Keratinocyte (primary cell): ENCODE measurements around the gene WDPCP. TPM values are rescaled to one million over a fixed set of nuclear protein-coding genes. Genes with fewer than 3 reads are reported as not detected.

Experiments
- DNase-seq: peaks from one replicate; pipeline ENCODE4 v3.0.0-alpha.2; 2011; ENCODE audit warnings: low read depth, missing footprints, low spot score
- FAIRE-seq: peaks from 2 replicates; lab custom pipeline; 2011; peaks lifted over from hg19 to GRCh38; lab: Jason Lieb, UNC
- H2AFZ ChIP-seq: 2 replicates; pipeline ENCODE4 v1.6.0; 2012; ENCODE audit warnings: low read length, control low read depth, inconsistent platforms; ENCODE audit not compliant: control insufficient read depth
- H3K27ac ChIP-seq: 2 replicates; pipeline ENCODE4 v1.5.1; 2011; ENCODE audit warnings: low read length; ENCODE audit not compliant: control insufficient read depth, insufficient read depth
- H3K27me3 ChIP-seq: 3 replicates; pipeline ENCODE4 v1.6.0; 2011; ENCODE audit warnings: low read length; ENCODE audit not compliant: control insufficient read depth, insufficient read depth; ENCODE audit errors: extremely low read depth
- H3K36me3 ChIP-seq, 2 experiments: 2 replicates in 1 of 2; 3 replicates in 1 of 2; pipeline ENCODE4 v1.5.1; 2011; ENCODE audit warnings: low read length in 2 of 2, mild to moderate bottlenecking in 1 of 2; ENCODE audit not compliant: control insufficient read depth in 2 of 2, insufficient read depth in 2 of 2; ENCODE audit errors: extremely low read depth in 1 of 2
- H3K4me1 ChIP-seq: 3 replicates; pipeline ENCODE4 v1.5.1; 2011; ENCODE audit warnings: low read length; ENCODE audit not compliant: control insufficient read depth, insufficient read depth; ENCODE audit errors: extremely low read depth
- H3K4me2 ChIP-seq: 3 replicates; pipeline ENCODE4 v1.6.0; 2011; ENCODE audit warnings: low read depth, low read length; ENCODE audit not compliant: control insufficient read depth, insufficient read depth; ENCODE audit errors: extremely low read depth
- H3K4me3 ChIP-seq, 3 experiments: fragments of 200-600 bp in 1 of 3; sonication (generic) in 1 of 3; 2 replicates in 2 of 3; 3 replicates in 1 of 3; pipeline ENCODE4 v1.5.1; 2011 to 2016; ENCODE audit warnings: low read length in 3 of 3, mild to moderate bottlenecking in 3 of 3, control low read depth in 2 of 3, inconsistent platforms in 1 of 3, low read depth in 1 of 3, mixed read lengths in 1 of 3, mixed run types in 1 of 3, moderate library complexity in 1 of 3; ENCODE audit not compliant: control insufficient read depth in 2 of 3, insufficient read depth in 2 of 3; ENCODE audit errors: extremely low read depth in 1 of 3
- H3K79me2 ChIP-seq: 2 replicates; pipeline ENCODE4 v1.6.0; 2012; ENCODE audit warnings: low read length; ENCODE audit not compliant: control insufficient read depth, insufficient read depth
- H3K9ac ChIP-seq: 3 replicates; pipeline ENCODE4 v1.6.0; 2011; ENCODE audit warnings: low read length; ENCODE audit not compliant: control insufficient read depth, insufficient read depth; ENCODE audit errors: extremely low read depth
- H3K9me1 ChIP-seq: 3 replicates; pipeline ENCODE4 v1.6.0; 2011; ENCODE audit warnings: low read length; ENCODE audit not compliant: control insufficient read depth, insufficient read depth; ENCODE audit errors: extremely low read depth
- H3K9me3 ChIP-seq: 2 replicates; pipeline ENCODE4 v1.5.1; 2012; ENCODE audit warnings: low read depth, low read length; ENCODE audit not compliant: control insufficient read depth
- H4K20me1 ChIP-seq: 3 replicates; pipeline ENCODE4 v1.6.0; 2011; ENCODE audit warnings: low read length; ENCODE audit not compliant: control insufficient read depth, insufficient read depth; ENCODE audit errors: extremely low read depth
- CTCF ChIP-seq, 3 experiments: IDR thresholded peaks in 1 of 3; conservative IDR thresholded peaks in 1 of 3; optimal IDR thresholded peaks in 1 of 3; 2 replicates in 2 of 3; 3 replicates in 1 of 3; pipeline versions ENCODE3 to v1.5.1; 2011; ENCODE audit warnings: low read length in 3 of 3, mild to moderate bottlenecking in 3 of 3, moderate library complexity in 2 of 3, control low read depth in 1 of 3, inconsistent platforms in 1 of 3; ENCODE audit not compliant: insufficient read depth in 2 of 3; ENCODE audit errors: extremely low read depth in 1 of 3
- EZH2 ChIP-seq: IDR thresholded peaks from one replicate; pipeline ENCODE4 v1.6.1; 2012; ENCODE audit warnings: inconsistent platforms, mild to moderate bottlenecking, low read length, moderate library complexity
- dilution Hi-C: fragments of 300-500 bp; cut with MboI; formaldehyde crosslinking; loops from one replicate; pipeline ENCODE4 v1.7.0; 2020; ENCODE audit warnings: low sequenced_read_pairs; ENCODE audit not compliant: extremely low pct_ligation_motif_present
- polyA plus RNA-seq, 5 experiments: library from polyadenylated mRNA; depleted of rRNA in 3 of 5; stranded (reverse) in 3 of 5; stranded (forward) in 1 of 5; unstranded in 1 of 5; fragments of >200 nt; gene quantifications; 1 replicate in 1 of 5; 2 replicates in 3 of 5; 3 replicates in 1 of 5; pipeline versions ENCODE4 v1.2.1 to v1.2.3, GENCODE V29; 2011 to 2012; ENCODE audit warnings: missing spikeins in 2 of 5, low read depth in 1 of 5, low replicate concordance in 1 of 5

The WDPCP gene
- polyA plus RNA-seq, 1 donor (not counting 4 experiments of a cell fraction or from before 2014, with no cell fraction given) = 2.9 TPM

GRCh38 chr2:63587814-63588384, 378 bp downstream of the WDPCP start:
- no peaks in the 10 kb centered on the region for H4K20me1 ChIP-seq
- FAIRE-seq (no peak), DNase-seq (no peak)
- no peaks in the 10 kb centered on the region for H3K27me3 ChIP-seq
- peak overlapping the region; percentile 96 for H2AFZ ChIP-seq
- peak overlapping the region; percentile 77 for H3K4me2 ChIP-seq
- H3K9ac ChIP-seq = peak overlapping the region; percentile 86
- no peaks in the 10 kb centered on the region for H3K9me3 ChIP-seq
- peaks cover 0 to 4% of the 10 kb centered on the region in 2 experiments for H3K36me3 ChIP-seq
- dilution Hi-C loops = no loop called here
- H3K4me1 ChIP-seq = peaks cover 13% of the 10 kb centered on the region
- TF ChIP-seq EZH2 (no peak), CTCF (optimal IDR thresholded peaks at IDR 0.05 in 1 of 3, IDR thresholded peaks at IDR 0.05 in 1 of 3, conservative IDR thresholded peaks at IDR 0.05 in 1 of 3; ENCODE audit: extremely low read depth in 1 of 3, insufficient read depth in 2 of 3, low read length in 3 of 3) (no peak)
- H3K27ac ChIP-seq = peak overlapping the region; percentile 92
- peaks cover 2% of the 10 kb centered on the region for H3K9me1 ChIP-seq
- peaks cover 40% of the 10 kb centered on the region for H3K79me2 ChIP-seq
- H3K4me3 ChIP-seq = peak overlapping the region; percentile 80 to 99 (median 88)

GRCh38 chr2:63582873-63583272, 5.4 kb downstream of the WDPCP start:
- no peak for DNase-seq
- TF ChIP-seq CTCF (optimal IDR thresholded peaks at IDR 0.05 in 1 of 3, IDR thresholded peaks at IDR 0.05 in 1 of 3, conservative IDR thresholded peaks at IDR 0.05 in 1 of 3; ENCODE audit: extremely low read depth in 1 of 3, insufficient read depth in 2 of 3, low read length in 3 of 3) (no peak), EZH2 (no peak)
- no peak for FAIRE-seq
- no peak overlapping the region for H3K9ac ChIP-seq
- H3K79me2 ChIP-seq = peaks cover 3% of the 10 kb centered on the region
- no peaks in the 10 kb centered on the region for H3K27me3 ChIP-seq
- H3K4me3 ChIP-seq = no peak overlapping the region
- dilution Hi-C loops = no loop called here
- no peaks in the 10 kb centered on the region for H3K9me3 ChIP-seq
- H3K4me2 ChIP-seq = no peak overlapping the region
- H3K9me1 ChIP-seq = no peaks in the 10 kb centered on the region
- H2AFZ ChIP-seq = no peak overlapping the region
- H3K27ac ChIP-seq = no peak overlapping the region
- H3K36me3 ChIP-seq = no peaks in the 10 kb centered on the region
- peaks cover 11% of the 10 kb centered on the region for H3K4me1 ChIP-seq
- H4K20me1 ChIP-seq = no peaks in the 10 kb centered on the region
